Stomach (tissue), 9 donors: ENCODE results near the gene SPATA31C1. TPM values are rescaled to one million over a fixed set of nuclear protein-coding genes. Genes with fewer than 3 reads are reported as not detected.
A peak's percentile ranks its signal among the peaks of the same experiment; 100 is the strongest.
"Not testable (repeated sequence)": the region's sequence is repeated elsewhere in the genome, so short reads cannot be mapped to it uniquely, and the experiment has no call there.

ENCODE experiments used
- DNase-seq, 2 donors: peaks; one replicate each; pipeline versions ENCODE4 v3.0.0 to v3.0.0-alpha.2; 2013 to 2019
- H3K27ac ChIP-seq, 5 donors: fragments of 200-600 bp in 4 of 5; sonication (generic) in 4 of 5; one replicate each; pipeline ENCODE4 v1.5.1; 2013 to 2019; ENCODE audit warnings: mild to moderate bottlenecking in 1 of 5, moderate library complexity in 1 of 5
- H3K27me3 ChIP-seq, 3 donors: fragments of 200-600 bp; sonication (generic); one replicate each; pipeline ENCODE4 v1.5.1; 2017 to 2019; ENCODE audit warnings: mixed run types in 1 of 3
- H3K36me3 ChIP-seq, 4 donors: fragments of 200-600 bp; sonication (generic); 1 replicate in 3 of 4; 2 replicates in 1 of 4; pipeline ENCODE4 v1.5.1; 2016 to 2019
- H3K4me1 ChIP-seq, 4 donors: fragments of 200-600 bp; sonication (generic); one replicate each; pipeline ENCODE4 v1.5.1; 2016 to 2019
- H3K4me3 ChIP-seq, 4 donors: fragments of 200-600 bp; sonication (generic) in 3 of 4; one replicate each; pipeline ENCODE4 v1.5.1; 2016 to 2019; ENCODE audit warnings: mild to moderate bottlenecking in 1 of 4
- H3K9me3 ChIP-seq, 4 donors: fragments of 200-600 bp; sonication (generic); one replicate each; pipeline ENCODE4 v1.5.1; 2016 to 2019
- CTCF ChIP-seq, 7 experiments: fragments of 450-650 bp in 4 of 7; fragments of 200-600 bp in 3 of 7; sonication (generic) in 3 of 7; IDR thresholded peaks; one replicate each; pipeline ENCODE4 v1.5.1; 2016 to 2019; ENCODE audit warnings: antibody characterized with exemption in 7 of 7, control low read depth in 2 of 7, mild to moderate bottlenecking in 1 of 7
- EP300 ChIP-seq: sonication (generic); formaldehyde crosslinking; IDR thresholded peaks from one replicate; pipeline ENCODE4 v1.6.1; 2017; ENCODE audit warnings: antibody characterized with exemption
- POLR2A ChIP-seq, 4 donors: fragments of 450-650 bp; IDR thresholded peaks; one replicate each; pipeline ENCODE4 v1.6.1; 2016; ENCODE audit warnings: antibody characterized with exemption in 4 of 4, control low read depth in 2 of 4, mild to moderate bottlenecking in 1 of 4, moderate library complexity in 1 of 4
- POLR2AphosphoS5 ChIP-seq, 3 donors: sonication (generic); formaldehyde crosslinking; IDR thresholded peaks; one replicate each; pipeline ENCODE4 v1.6.1; 2016; ENCODE audit warnings: antibody characterized with exemption in 3 of 3
- WGBS, 5 donors: extraction: QIAGEN DNeasy Blood & Tissue Kit in 3 of 5; methylation state at CpG; one replicate each; pipeline versions ENCODE4 v1.1.5 to v1.1.7; 2013 to 2018; 5-methylcytosine and 5-hydroxymethylcytosine counted together
- intact Hi-C: fragments of 100-400 bp; cut with DNase I; formaldehyde crosslinking; loops from one replicate; pipeline ENCODE4 v1.15.1; 2023; ENCODE audit warnings: low total_unique reads
- polyA plus RNA-seq, 3 donors: library from polyadenylated mRNA; stranded (reverse); fragments of 200-250 nt; gene quantifications; one replicate each; pipeline ENCODE4 v1.2.3, GENCODE V29; 2013
- total RNA-seq, 5 donors: library from RNA; depleted of rRNA; stranded (reverse); fragments of >200 nt; gene quantifications; one replicate each; pipeline versions ENCODE4 v1.1.0 to v1.2.3, GENCODE V29; 2014 to 2016
- donor health status: healthy with polysubstance abuse.
- donor health status: Bipolar disorder and iron deficiency.
- donor health status: healthy.

SPATA31C1 gene
- total and polyA plus RNA-seq, 8 donors = not detected

DNA sequence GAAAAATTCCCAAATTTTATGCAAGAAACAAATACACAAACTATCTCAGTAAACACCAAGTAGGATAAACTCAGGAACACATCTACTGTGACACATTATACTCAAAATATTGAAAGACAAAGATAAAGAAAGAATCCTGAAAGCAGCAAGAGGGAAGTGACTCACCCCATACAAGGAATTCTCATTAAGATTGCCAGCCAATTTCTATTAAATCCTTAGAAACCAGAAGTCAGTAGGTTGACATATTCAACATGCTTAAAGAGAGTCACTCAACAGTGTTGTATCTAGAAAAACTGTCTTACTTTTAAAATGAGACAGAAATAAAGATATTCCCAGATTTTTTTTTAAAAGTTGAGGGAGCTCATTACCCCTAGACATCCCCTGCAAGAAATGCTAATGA lies 19.6 kb upstream of the SPATA31C1 start:
- TF ChIP-seq EP300 = no peak
- TF ChIP-seq POLR2A (IDR thresholded peaks at IDR 0.05) = no peak
- no peak for TF ChIP-seq CTCF (IDR thresholded peaks at IDR 0.05)
- TF ChIP-seq POLR2AphosphoS5 (IDR thresholded peaks at IDR 0.05) = no peak
- Histone ChIP-seq H3K27ac (no peak overlapping the region), H3K27me3 (peaks cover 0 to 6% (median 0%) of the 10 kb centered on the region in 3 donors), H3K36me3 (no peaks in the 10 kb centered on the region), H3K4me1 (no peaks in the 10 kb centered on the region), H3K9me3 (peaks cover 6 to 19% (median 12%) of the 10 kb centered on the region in 4 donors), H3K4me3 (no peak overlapping the region)
- no peak for DNase-seq
- intact Hi-C loops = no loop called here

GRCh38 chr9:87902371-87902770 lies 15.4 kb upstream of the SPATA31C1 start:
- H3K27ac ChIP-seq, intact Hi-C loops, DNase-seq, H3K36me3 ChIP-seq, H3K4me1 ChIP-seq, H3K4me3 ChIP-seq, H3K27me3 ChIP-seq: not testable (repeated sequence)
- H3K9me3 ChIP-seq = peaks cover 6 to 23% (median 17%) of the 10 kb centered on the region in 4 donors
- 89 to 97% (median 95%) methylated on average over 11 of the region's 11 CpGs for WGBS, 5 donors

DNA sequence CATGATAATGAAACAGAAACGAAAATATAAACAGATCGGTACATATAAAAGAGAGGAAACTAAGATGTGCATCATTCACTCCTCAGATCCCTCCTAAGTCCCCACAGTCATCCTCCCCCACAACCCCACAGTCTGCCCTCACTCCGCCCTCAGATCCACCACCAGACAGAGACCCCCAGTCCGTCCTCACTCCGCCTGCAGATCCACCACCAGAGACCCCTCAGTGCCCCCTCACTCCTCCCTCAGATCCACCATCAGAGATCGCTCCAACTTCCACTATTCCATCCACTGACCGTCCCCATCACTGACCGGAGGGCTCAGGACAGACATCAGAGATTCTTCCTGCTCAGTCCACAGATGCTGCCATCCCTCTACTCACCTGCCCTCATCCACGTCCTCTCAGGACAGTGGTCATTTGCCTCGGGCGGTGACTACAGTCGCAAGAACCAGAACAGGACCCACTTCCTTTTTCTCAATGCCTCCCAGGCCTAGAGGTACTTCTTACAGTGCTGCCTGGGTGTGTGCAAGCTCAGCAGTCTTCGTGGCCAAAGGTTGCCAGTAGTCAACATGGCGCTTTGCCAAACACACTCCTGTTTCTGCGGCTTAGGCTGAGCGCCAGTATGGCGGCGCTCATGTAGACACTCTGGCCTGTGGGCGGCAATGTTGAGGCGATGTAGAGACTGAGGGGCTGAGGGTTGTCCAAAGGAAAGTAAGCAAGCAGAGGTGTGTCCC lies 8.3 kb upstream of the SPATA31C1 start:
- Histone ChIP-seq H3K9me3 (no peaks in the 10 kb centered on the region), H3K4me1 (peaks cover 0 to 4% (median 4%) of the 10 kb centered on the region in 4 donors), H3K4me3 (no peak overlapping the region), H3K27ac (no peak overlapping the region), H3K36me3 (no peaks in the 10 kb centered on the region), H3K27me3 (no peaks in the 10 kb centered on the region)
- no peak for TF ChIP-seq POLR2A (IDR thresholded peaks at IDR 0.05)
- peak in 2 of 7 experiments; percentile 16 to 18 for TF ChIP-seq CTCF (IDR thresholded peaks at IDR 0.05)
- TF ChIP-seq EP300 = no peak
- TF ChIP-seq POLR2AphosphoS5 (IDR thresholded peaks at IDR 0.05) = peak in 2 of 3 donors; percentile 59 to 80
- WGBS, 5 donors = 54 to 80% (median 64%) methylated on average over 19 to 20 of the region's 20 CpGs
- intact Hi-C loops = no loop called here
- peak; percentile 88 to 95 for DNase-seq

GRCh38 chr9:87910821-87911220 lies 6.9 kb upstream of the SPATA31C1 start:
- Histone ChIP-seq H3K27me3 (no peaks in the 10 kb centered on the region), H3K27ac (no peak overlapping the region), H3K36me3 (no peaks in the 10 kb centered on the region), H3K4me1 (peaks cover 0 to 4% (median 4%) of the 10 kb centered on the region in 4 donors), H3K9me3 (no peaks in the 10 kb centered on the region), H3K4me3 (no peak overlapping the region)
- intact Hi-C loops = no loop called here
- no peak for TF ChIP-seq EP300
- TF ChIP-seq POLR2A (IDR thresholded peaks at IDR 0.05) = no peak
- no peak for TF ChIP-seq CTCF (IDR thresholded peaks at IDR 0.05)
- TF ChIP-seq POLR2AphosphoS5 (IDR thresholded peaks at IDR 0.05) = no peak
- WGBS, 5 donors = 47 to 65% (median 48%) methylated on average over 3 of the region's 3 CpGs
- no peak for DNase-seq

- H3K27me3 ChIP-seq, H3K36me3 ChIP-seq, H3K4me1 ChIP-seq, H3K4me3 ChIP-seq, intact Hi-C loops, H3K27ac ChIP-seq, DNase-seq, H3K9me3 ChIP-seq: not testable (repeated sequence)
- WGBS, 5 donors = 29 to 76% (median 64%) methylated on average over 4 to 12 of the region's 13 CpGs
These were observed 1.3 kb downstream of the SPATA31C1 start for GRCh38 chr9:87919013-87919412.

- H3K27ac ChIP-seq, intact Hi-C loops, H3K36me3 ChIP-seq, H3K4me1 ChIP-seq, DNase-seq, H3K4me3 ChIP-seq, H3K9me3 ChIP-seq, H3K27me3 ChIP-seq: not testable (repeated sequence)
- WGBS, 5 donors = 52 to 71% (median 62%) methylated on average over 8 of the region's 8 CpGs
These were observed 3.8 kb downstream of the SPATA31C1 start for GRCh38 chr9:87921561-87921960.

GRCh38 chr9:87923012-87923411 lies 5.2 kb downstream of the SPATA31C1 start:
- intact Hi-C loops, H3K4me3 ChIP-seq, H3K27me3 ChIP-seq, H3K27ac ChIP-seq, H3K36me3 ChIP-seq, H3K4me1 ChIP-seq, DNase-seq, H3K9me3 ChIP-seq: not testable (repeated sequence)
- WGBS, 5 donors = 55 to 81% (median 75%) methylated on average over 6 to 10 of the region's 10 CpGs; no CpG with 5 or more reads in 1 of the 5 donors

DNA sequence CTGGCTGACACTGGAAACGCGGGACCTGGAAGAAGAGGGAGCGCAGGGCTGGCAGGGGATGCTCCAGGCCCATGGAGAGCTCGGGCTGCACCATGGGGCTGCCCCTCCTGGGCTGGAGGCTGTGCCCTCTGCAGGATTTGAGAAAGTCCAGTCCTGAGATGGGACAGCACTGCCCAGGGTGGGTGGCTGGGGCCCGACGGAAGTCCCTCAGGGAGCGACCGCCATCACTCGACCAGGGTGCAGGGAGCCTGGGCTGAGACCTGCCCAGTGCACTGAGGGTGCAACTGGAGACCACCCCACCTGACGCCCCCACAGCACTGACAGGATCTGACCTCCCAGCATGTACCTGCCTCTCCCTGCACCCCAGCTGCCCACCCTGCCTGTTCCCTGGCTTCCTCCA lies 7.1 kb downstream of the SPATA31C1 start:
- H3K4me3 ChIP-seq, intact Hi-C loops, H3K36me3 ChIP-seq, DNase-seq, H3K9me3 ChIP-seq, H3K27ac ChIP-seq, H3K27me3 ChIP-seq, H3K4me1 ChIP-seq: not testable (repeated sequence)
- 92 to 100% (median 95%) methylated on average over 7 to 10 of the region's 10 CpGs for WGBS, 5 donors

- H3K36me3 ChIP-seq, H3K27me3 ChIP-seq, H3K9me3 ChIP-seq, intact Hi-C loops, DNase-seq, H3K4me1 ChIP-seq, H3K4me3 ChIP-seq, H3K27ac ChIP-seq: not testable (repeated sequence)
These were observed 11.4 kb downstream of the SPATA31C1 start for GRCh38 chr9:87929152-87929551.
